PC-9 (cell line): ENCODE data around the gene LMLN. TPM values are rescaled to one million over a fixed set of nuclear protein-coding genes. Genes with fewer than 3 reads are reported as not detected.

Source experiments
- BruUV-seq: library from RNA; stranded (reverse); fragments of 400-500 nt; replicated peaks from 2 replicates; lab custom pipeline; 2021; lab: Mats Ljungman, UMichigan
- CTCF ChIA-PET: fragments of 300-600 bp; sonication (Branson Sonifier 250); formaldehyde crosslinking; loops from one replicate; lab custom pipeline; 2022; ENCODE audit warnings: antibody characterized with exemption; lab: Charles Lee
- POLR2A ChIA-PET: fragments of 300-600 bp; sonication (Branson Sonifier 250); formaldehyde crosslinking; loops from one replicate; lab custom pipeline; 2022; ENCODE audit warnings: antibody characterized with exemption; ENCODE audit not compliant: unreplicated experiment; lab: Charles Lee
- DNase-seq, 2 experiments: peaks; one replicate each; pipeline versions ENCODE4 v3.0.0 to v3.0.0-alpha.2; 2015 to 2022; ENCODE audit warnings: mixed read lengths in 1 of 2
- H2AFZ ChIP-seq: fragments of 200-600 bp; sonication (generic); 2 replicates; pipeline ENCODE4 v1.8.1; 2017; ENCODE audit warnings: antibody characterized with exemption
- H3F3A ChIP-seq: fragments of 200-600 bp; sonication (generic); 2 replicates; pipeline ENCODE4 v1.8.1; 2017; ENCODE audit warnings: antibody characterized with exemption, mild to moderate bottlenecking, low read depth; ENCODE audit not compliant: insufficient read depth
- H3K27ac ChIP-seq: fragments of 200-600 bp; sonication (generic); 2 replicates; pipeline ENCODE4 v1.6.1; 2016; ENCODE audit warnings: mixed run types
- H3K27me3 ChIP-seq: fragments of 200-600 bp; sonication (generic); 2 replicates; pipeline ENCODE4 v1.6.1; 2016; ENCODE audit warnings: low read depth, mixed run types; ENCODE audit not compliant: insufficient read depth
- H3K36me3 ChIP-seq: fragments of 200-600 bp; sonication (generic); 2 replicates; pipeline ENCODE4 v1.6.1; 2016; ENCODE audit warnings: low read depth, mixed run types
- H3K4me1 ChIP-seq: fragments of 200-600 bp; sonication (generic); replicated peaks from 2 replicates; pipeline ENCODE4 v1.6.1; 2016; ENCODE audit warnings: mixed run types; ENCODE audit not compliant: insufficient read depth
- H3K4me2 ChIP-seq: fragments of 200-600 bp; sonication (generic); 2 replicates; pipeline ENCODE4 v1.6.1; 2017; ENCODE audit warnings: mixed run types
- H3K4me3 ChIP-seq: fragments of 200-600 bp; sonication (generic); 2 replicates; pipeline ENCODE4 v1.6.1; 2016; ENCODE audit warnings: mixed run types
- H3K79me2 ChIP-seq: fragments of 200-600 bp; sonication (generic); 2 replicates; pipeline ENCODE4 v1.6.1; 2017; ENCODE audit warnings: low read depth, mixed run types
- H3K9me2 ChIP-seq: fragments of 200-600 bp; sonication (generic); 2 replicates; pipeline ENCODE4 v1.8.1; 2017; ENCODE audit warnings: mild to moderate bottlenecking; ENCODE audit not compliant: insufficient read depth
- H3K9me3 ChIP-seq: fragments of 200-600 bp; sonication (generic); 2 replicates; pipeline ENCODE4 v1.8.1; 2016; ENCODE audit warnings: low read depth; ENCODE audit not compliant: insufficient read depth
- H4K20me1 ChIP-seq: fragments of 200-600 bp; sonication (generic); 2 replicates; pipeline ENCODE4 v1.8.1; 2017; ENCODE audit not compliant: insufficient read depth
- EZH2 ChIP-seq: fragments of 200-600 bp; sonication (generic); IDR thresholded peaks from 2 replicates; pipeline ENCODE4 v1.8.0; 2017; ENCODE audit warnings: antibody characterized with exemption, low read depth
- intact Hi-C: fragments of 100-400 bp; cut with micrococcal nuclease; formaldehyde crosslinking; loops from one replicate; pipeline ENCODE4 v1.10.0; 2022; ENCODE audit not compliant: unreplicated experiment
- total RNA-seq: library from RNA; stranded (reverse); gene quantifications from 2 replicates; pipeline ENCODE4 v1.2.3, GENCODE V29; 2021
- TF ChIP-seq, protein P1 (sequence below): fragments of 200-600 bp; sonication (generic); conservative IDR thresholded peaks from 2 replicates; pipeline ENCODE4 v1.6.1; 2017; ENCODE audit warnings: mixed run types, antibody characterized with exemption, mild to moderate bottlenecking, moderate library complexity

Gene LMLN
- total RNA-seq, 1 experiment from 2014 or later: 21.1 TPM

DNA sequence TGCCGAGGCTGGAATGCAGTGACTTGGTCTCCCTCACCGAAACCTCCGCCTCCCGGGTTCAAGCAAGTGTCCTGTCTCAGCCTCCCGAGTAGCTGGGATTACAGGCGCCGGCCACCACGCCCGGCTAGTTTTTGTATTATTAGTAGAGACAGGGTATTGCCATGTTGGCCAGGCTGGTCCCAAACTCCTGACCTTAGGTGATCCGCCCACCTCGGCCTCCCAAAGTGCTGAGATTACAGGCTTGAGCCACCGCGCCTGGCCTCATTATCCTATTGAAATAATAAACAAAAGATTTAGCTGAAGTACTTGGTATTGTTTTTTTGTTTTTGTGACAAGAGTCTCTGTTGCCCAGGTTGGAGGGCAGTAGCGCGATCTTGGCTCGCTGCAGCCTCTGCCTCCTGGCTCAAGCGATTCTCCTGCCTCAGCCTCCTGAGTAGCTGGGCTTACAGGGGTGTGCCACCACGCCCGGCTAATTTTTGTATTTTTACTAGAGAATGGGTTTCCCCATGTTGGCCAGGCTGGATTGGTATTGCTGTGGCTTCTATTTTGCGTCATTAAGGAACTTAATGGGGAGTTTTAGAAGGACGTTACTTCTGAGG is 8.5 kb upstream of the LMLN start:
- Histone ChIP-seq H3K27me3 (no peaks in the 10 kb centered on the region), H3K27ac (peak overlapping the region; percentile 88), H3F3A (peaks cover 74% of the 10 kb centered on the region), H3K4me1 (peaks cover 59% of the 10 kb centered on the region), H3K9me2 (no peaks in the 10 kb centered on the region), H2AFZ (no peak overlapping the region), H3K79me2 (peaks cover 56% of the 10 kb centered on the region), H3K4me3 (peak overlapping the region; percentile 94), H3K36me3 (peaks cover 62% of the 10 kb centered on the region), H4K20me1 (peaks cover 56% of the 10 kb centered on the region), H3K9me3 (no peaks in the 10 kb centered on the region), H3K4me2 (peak overlapping the region; percentile 86)
- intact Hi-C loops: no loop called here
- BruUV-seq: no TSS peak
- no peak for DNase-seq
- ChIA-PET CTCF (no interaction called here), POLR2A (no interaction called here)
- no peak for TF ChIP-seq EZH2
- TF ChIP-seq, protein P1, sequence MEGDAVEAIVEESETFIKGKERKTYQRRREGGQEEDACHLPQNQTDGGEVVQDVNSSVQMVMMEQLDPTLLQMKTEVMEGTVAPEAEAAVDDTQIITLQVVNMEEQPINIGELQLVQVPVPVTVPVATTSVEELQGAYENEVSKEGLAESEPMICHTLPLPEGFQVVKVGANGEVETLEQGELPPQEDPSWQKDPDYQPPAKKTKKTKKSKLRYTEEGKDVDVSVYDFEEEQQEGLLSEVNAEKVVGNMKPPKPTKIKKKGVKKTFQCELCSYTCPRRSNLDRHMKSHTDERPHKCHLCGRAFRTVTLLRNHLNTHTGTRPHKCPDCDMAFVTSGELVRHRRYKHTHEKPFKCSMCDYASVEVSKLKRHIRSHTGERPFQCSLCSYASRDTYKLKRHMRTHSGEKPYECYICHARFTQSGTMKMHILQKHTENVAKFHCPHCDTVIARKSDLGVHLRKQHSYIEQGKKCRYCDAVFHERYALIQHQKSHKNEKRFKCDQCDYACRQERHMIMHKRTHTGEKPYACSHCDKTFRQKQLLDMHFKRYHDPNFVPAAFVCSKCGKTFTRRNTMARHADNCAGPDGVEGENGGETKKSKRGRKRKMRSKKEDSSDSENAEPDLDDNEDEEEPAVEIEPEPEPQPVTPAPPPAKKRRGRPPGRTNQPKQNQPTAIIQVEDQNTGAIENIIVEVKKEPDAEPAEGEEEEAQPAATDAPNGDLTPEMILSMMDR: no peak

DNA sequence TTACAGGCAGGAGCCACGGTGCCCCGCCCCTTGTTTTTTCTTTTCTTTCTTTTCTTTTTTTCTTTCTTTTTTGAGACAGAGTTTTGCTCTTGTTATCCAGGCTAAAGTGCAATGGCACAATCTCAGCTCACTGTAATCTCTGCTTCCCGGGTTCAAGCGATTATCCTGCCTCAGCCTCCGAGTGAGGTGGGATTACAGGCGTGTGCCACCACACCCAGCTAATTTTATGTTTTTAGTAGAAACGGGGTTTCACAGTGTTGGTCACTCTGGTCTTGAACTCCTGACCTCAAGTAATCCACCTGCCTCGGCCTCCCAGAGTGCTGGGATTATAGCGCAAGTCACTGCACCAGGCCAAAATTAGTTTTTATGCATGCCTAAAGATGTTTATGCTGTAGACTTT is 7.6 kb upstream of the LMLN start:
- DNase-seq: no peak
- Histone ChIP-seq H3K27me3 (no peaks in the 10 kb centered on the region), H2AFZ (no peak overlapping the region), H3K4me3 (peak overlapping the region; percentile 94; the same call in 1 of the 2 replicates), H3K4me1 (peaks cover 67% of the 10 kb centered on the region), H3K9me2 (no peaks in the 10 kb centered on the region), H3K9me3 (no peaks in the 10 kb centered on the region), H4K20me1 (peaks cover 63% of the 10 kb centered on the region), H3K4me2 (peak overlapping the region; percentile 86), H3F3A (peaks cover 84% of the 10 kb centered on the region), H3K36me3 (peaks cover 63% of the 10 kb centered on the region), H3K79me2 (peaks cover 56% of the 10 kb centered on the region), H3K27ac (peak overlapping the region; percentile 88)
- intact Hi-C loops: no loop called here
- POLR2A ChIA-PET: no interaction called here
- CTCF ChIA-PET: no interaction called here
- BruUV-seq: no TSS peak
- no peak for TF ChIP-seq EZH2
- TF ChIP-seq, protein P1: no peak

DNA sequence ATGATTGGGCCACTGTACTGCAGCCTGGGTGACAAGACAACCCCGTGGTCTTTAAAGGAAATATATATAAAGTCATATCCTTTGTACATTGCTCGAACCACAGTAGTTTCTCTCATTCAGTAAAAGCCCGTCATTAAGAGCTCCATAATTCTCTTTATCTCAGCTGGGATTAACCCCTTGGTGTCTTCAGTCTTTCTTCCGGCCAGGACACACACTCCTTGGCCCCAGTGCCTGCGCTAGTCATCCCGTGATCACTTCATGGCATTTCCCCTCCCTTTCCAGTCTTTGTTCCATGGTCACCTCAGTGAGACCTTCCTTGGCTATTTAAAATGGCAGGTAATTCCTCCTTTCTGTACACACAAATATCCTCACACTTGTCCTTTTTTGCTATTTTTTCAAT is 6.7 kb upstream of the LMLN start:
- intact Hi-C loops: no loop called here

More for the DNA sequence above, 6.7 kb upstream of the LMLN start:
- ChIA-PET CTCF (no interaction called here), POLR2A (interaction anchor here (0.6 kb wide), 1 partner anchor 19 kb away, joined by 4 read pairs; no protein-coding TSS in a partner anchor)
- H3K4me3 ChIP-seq: peak overlapping the region; percentile 94; the same call in 1 of the 2 replicates
- peak overlapping the region; percentile 86 for H3K4me2 ChIP-seq
- H3F3A ChIP-seq: peaks cover 93% of the 10 kb centered on the region
- DNase-seq: no peak
- no peaks in the 10 kb centered on the region for H3K9me2 ChIP-seq
- no peaks in the 10 kb centered on the region for H3K27me3 ChIP-seq
- peaks cover 56% of the 10 kb centered on the region for H3K79me2 ChIP-seq
- BruUV-seq: no TSS peak
- no peak overlapping the region for H2AFZ ChIP-seq
- peaks cover 73% of the 10 kb centered on the region for H3K4me1 ChIP-seq
- H4K20me1 ChIP-seq: peaks cover 63% of the 10 kb centered on the region
- TF ChIP-seq, protein P1: no peak
- no peak for TF ChIP-seq EZH2
- H3K9me3 ChIP-seq: no peaks in the 10 kb centered on the region
- peak overlapping the region; percentile 88 for H3K27ac ChIP-seq
- peaks cover 63% of the 10 kb centered on the region for H3K36me3 ChIP-seq
